ENCODE results near the gene GSN. TPM values are rescaled to one million over a fixed set of nuclear protein-coding genes. Genes with fewer than 3 reads are reported as not detected.

GSN gene
- total and polyA plus RNA-seq, 2 of the 13 experiments (the other 11 are each of a cell fraction or from before 2014, with no cell fraction given) = 294 to 307 TPM

- TF ChIP-seq ZBTB7A (CRISPR knock-in tag; IDR thresholded peaks at IDR 0.05) (no peak), GATA4 (IDR thresholded peaks at IDR 0.05; ENCODE audit: borderline replicate concordance, low read depth) (no peak), PATZ1 (CRISPR knock-in tag; IDR thresholded peaks at IDR 0.05) (peak; percentile 79), ATAD3A (CRISPR knock-in tag; IDR thresholded peaks at IDR 0.05) (no peak), ZNF576 (CRISPR knock-in tag; IDR thresholded peaks at IDR 0.05) (no peak), ZBTB25 (CRISPR knock-in tag; IDR thresholded peaks at IDR 0.05) (peak; percentile 13; the same call in 1 of the 2 replicates), ZNF556 (CRISPR knock-in tag; IDR thresholded peaks at IDR 0.05; ENCODE audit: borderline replicate concordance) (no peak), NKX3-1 (CRISPR knock-in tag; IDR thresholded peaks at IDR 0.05) (0 out of 2 replicates have a peak, but pooled peaks have one; percentile 42), ZNF557 (CRISPR knock-in tag; IDR thresholded peaks at IDR 0.05) (no peak), ZBTB38 (CRISPR knock-in tag; IDR thresholded peaks at IDR 0.05) (peak; percentile 56)
- TF ChIP-seq, protein P1, sequence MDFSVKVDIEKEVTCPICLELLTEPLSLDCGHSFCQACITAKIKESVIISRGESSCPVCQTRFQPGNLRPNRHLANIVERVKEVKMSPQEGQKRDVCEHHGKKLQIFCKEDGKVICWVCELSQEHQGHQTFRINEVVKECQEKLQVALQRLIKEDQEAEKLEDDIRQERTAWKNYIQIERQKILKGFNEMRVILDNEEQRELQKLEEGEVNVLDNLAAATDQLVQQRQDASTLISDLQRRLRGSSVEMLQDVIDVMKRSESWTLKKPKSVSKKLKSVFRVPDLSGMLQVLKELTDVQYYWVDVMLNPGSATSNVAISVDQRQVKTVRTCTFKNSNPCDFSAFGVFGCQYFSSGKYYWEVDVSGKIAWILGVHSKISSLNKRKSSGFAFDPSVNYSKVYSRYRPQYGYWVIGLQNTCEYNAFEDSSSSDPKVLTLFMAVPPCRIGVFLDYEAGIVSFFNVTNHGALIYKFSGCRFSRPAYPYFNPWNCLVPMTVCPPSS (IDR thresholded peaks at IDR 0.05) = no peak
- TF ChIP-seq, protein P2, sequence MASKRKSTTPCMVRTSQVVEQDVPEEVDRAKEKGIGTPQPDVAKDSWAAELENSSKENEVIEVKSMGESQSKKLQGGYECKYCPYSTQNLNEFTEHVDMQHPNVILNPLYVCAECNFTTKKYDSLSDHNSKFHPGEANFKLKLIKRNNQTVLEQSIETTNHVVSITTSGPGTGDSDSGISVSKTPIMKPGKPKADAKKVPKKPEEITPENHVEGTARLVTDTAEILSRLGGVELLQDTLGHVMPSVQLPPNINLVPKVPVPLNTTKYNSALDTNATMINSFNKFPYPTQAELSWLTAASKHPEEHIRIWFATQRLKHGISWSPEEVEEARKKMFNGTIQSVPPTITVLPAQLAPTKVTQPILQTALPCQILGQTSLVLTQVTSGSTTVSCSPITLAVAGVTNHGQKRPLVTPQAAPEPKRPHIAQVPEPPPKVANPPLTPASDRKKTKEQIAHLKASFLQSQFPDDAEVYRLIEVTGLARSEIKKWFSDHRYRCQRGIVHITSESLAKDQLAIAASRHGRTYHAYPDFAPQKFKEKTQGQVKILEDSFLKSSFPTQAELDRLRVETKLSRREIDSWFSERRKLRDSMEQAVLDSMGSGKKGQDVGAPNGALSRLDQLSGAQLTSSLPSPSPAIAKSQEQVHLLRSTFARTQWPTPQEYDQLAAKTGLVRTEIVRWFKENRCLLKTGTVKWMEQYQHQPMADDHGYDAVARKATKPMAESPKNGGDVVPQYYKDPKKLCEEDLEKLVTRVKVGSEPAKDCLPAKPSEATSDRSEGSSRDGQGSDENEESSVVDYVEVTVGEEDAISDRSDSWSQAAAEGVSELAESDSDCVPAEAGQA (IDR thresholded peaks at IDR 0.05; ENCODE audit: low read depth) = no peak
- TF ChIP-seq, protein P2 (CRISPR knock-in tag; IDR thresholded peaks at IDR 0.05; ENCODE audit: borderline replicate concordance) = 0 out of 2 replicates have a peak, but pooled peaks have one; percentile 23
These were observed 31.7 kb downstream of the GSN start (continued) for GRCh38 chr9:121299467-121300282.

Measured in HepG2 (cell line).